Measurements from ENCODE around the gene PYROXD2.

GRCh38 chr10:98425511-98426352 is 10.8 kb upstream of the PYROXD2 start:
- peak; percentile 90 for TF ChIP-seq CTCF (IDR thresholded peaks at IDR 0.05; ENCODE audit: low read depth, low read length, poor library complexity, severe bottlenecking)
- TF ChIP-seq EZH2phosphoT487 (IDR thresholded peaks at IDR 0.05; ENCODE audit: borderline replicate concordance, low read length): no peak
